Upper lobe of left lung (tissue), 4 donors: ENCODE results near the gene CCM2.

Experiments
- EP300 ChIP-seq, 4 donors: sonication (generic); formaldehyde crosslinking; IDR thresholded peaks; one replicate each; pipeline ENCODE4 v1.5.1; 2017; ENCODE audit warnings: antibody characterized with exemption in 4 of 4, control low read depth in 2 of 4
- POLR2A ChIP-seq, 4 donors: fragments of 450-650 bp; IDR thresholded peaks; one replicate each; pipeline ENCODE4 v1.5.1; 2016 to 2017; ENCODE audit warnings: antibody characterized with exemption in 4 of 4, mild to moderate bottlenecking in 2 of 4
- POLR2AphosphoS5 ChIP-seq, 2 donors: sonication (generic); formaldehyde crosslinking; IDR thresholded peaks; one replicate each; pipeline ENCODE4 v1.5.1; 2017; ENCODE audit warnings: antibody characterized with exemption in 2 of 2
- TF ChIP-seq, protein P1 (sequence below), 6 experiments: fragments of 450-650 bp in 4 of 6; fragments of 200-600 bp in 2 of 6; sonication (generic) in 2 of 6; IDR thresholded peaks; one replicate each; pipeline ENCODE4 v1.5.1; 2016 to 2019; ENCODE audit warnings: antibody characterized with exemption in 6 of 6

DNA sequence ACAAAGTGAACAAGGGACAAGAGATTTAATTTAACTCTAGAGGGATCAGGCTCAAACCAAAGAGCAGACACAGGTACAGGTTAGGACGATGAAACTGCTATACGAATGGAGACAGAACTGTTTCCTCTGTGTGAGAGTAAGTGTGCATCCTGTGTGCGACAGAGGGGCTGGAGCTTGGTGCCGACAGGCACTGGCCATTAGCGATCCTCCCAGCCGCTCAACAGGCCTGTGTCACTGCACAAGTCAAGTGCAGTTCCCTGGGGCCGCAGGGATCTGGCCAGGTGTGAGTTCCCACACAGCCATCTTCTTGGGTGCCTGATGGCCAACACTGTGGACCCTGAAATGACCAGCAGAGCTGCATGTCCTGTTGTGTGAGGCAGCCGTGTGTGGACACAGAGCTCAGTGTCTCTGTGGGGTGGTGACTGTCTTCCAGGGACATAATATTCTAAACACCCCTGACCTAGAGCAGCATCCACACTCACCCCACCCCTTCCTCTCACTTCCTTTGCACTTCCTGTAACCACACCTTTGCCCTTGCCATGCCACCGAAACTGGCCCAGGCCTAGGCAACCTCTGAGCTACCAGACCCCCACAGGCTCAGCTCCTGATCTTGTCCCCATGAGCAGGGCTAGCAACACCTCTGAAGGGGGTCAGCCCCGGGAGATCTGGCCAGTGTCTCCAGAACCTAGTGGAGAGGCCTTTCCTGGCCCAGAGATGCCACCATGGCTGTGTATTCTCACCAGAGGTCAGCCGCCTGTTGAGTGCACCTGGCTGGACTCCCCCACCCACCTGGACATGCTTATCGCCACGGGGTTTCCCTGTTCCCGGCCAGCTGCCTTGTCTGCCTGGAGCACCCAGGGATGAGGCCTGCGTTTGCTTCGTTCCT is 123.2 kb downstream of the CCM2 start:
- TF ChIP-seq POLR2A (IDR thresholded peaks at IDR 0.05) (no peak), POLR2AphosphoS5 (IDR thresholded peaks at IDR 0.05) (no peak), EP300 (IDR thresholded peaks at IDR 0.05) (no peak)
- TF ChIP-seq, protein P1, sequence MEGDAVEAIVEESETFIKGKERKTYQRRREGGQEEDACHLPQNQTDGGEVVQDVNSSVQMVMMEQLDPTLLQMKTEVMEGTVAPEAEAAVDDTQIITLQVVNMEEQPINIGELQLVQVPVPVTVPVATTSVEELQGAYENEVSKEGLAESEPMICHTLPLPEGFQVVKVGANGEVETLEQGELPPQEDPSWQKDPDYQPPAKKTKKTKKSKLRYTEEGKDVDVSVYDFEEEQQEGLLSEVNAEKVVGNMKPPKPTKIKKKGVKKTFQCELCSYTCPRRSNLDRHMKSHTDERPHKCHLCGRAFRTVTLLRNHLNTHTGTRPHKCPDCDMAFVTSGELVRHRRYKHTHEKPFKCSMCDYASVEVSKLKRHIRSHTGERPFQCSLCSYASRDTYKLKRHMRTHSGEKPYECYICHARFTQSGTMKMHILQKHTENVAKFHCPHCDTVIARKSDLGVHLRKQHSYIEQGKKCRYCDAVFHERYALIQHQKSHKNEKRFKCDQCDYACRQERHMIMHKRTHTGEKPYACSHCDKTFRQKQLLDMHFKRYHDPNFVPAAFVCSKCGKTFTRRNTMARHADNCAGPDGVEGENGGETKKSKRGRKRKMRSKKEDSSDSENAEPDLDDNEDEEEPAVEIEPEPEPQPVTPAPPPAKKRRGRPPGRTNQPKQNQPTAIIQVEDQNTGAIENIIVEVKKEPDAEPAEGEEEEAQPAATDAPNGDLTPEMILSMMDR (IDR thresholded peaks at IDR 0.05) = no peak
